Astrocyte (in vitro differentiated cells and primary cell): ENCODE results near the gene FBP1. TPM values are rescaled to one million over a fixed set of nuclear protein-coding genes. Genes with fewer than 3 reads are reported as not detected.
"Not testable (repeated sequence)": the region's sequence is repeated elsewhere in the genome, so short reads cannot be mapped to it uniquely, and the experiment has no call there.

Experiments used
- DNase-seq: peaks from one replicate; pipeline ENCODE4 v3.0.0-alpha.2; 2010; ENCODE audit warnings: low read depth
- FAIRE-seq: peaks from 2 replicates; lab custom pipeline; 2011; peaks lifted over from hg19 to GRCh38; lab: Jason Lieb, UNC
- H2AFZ ChIP-seq: 2 replicates; pipeline ENCODE4 v1.6.0; 2012; ENCODE audit warnings: low read depth, low read length, inconsistent platforms
- H3K27ac ChIP-seq: 2 replicates; pipeline ENCODE4 v1.5.1; 2011; ENCODE audit warnings: low read depth, low read length, inconsistent platforms
- H3K27me3 ChIP-seq: 2 replicates; pipeline ENCODE4 v1.6.0; 2011; ENCODE audit warnings: low read length, inconsistent platforms; ENCODE audit not compliant: insufficient read depth
- H3K36me3 ChIP-seq: 2 replicates; pipeline ENCODE4 v1.5.1; 2011; ENCODE audit warnings: low read length, inconsistent platforms; ENCODE audit not compliant: insufficient read depth
- H3K4me1 ChIP-seq: 2 replicates; pipeline ENCODE4 v1.5.1; 2011; ENCODE audit warnings: low read length, inconsistent platforms; ENCODE audit not compliant: insufficient read depth
- H3K4me2 ChIP-seq: 2 replicates; pipeline ENCODE4 v1.6.0; 2012; ENCODE audit warnings: low read length, inconsistent platforms
- H3K4me3 ChIP-seq: 2 replicates; pipeline ENCODE4 v1.5.1; 2011; ENCODE audit warnings: low read depth, mild to moderate bottlenecking, low read length, inconsistent platforms; ENCODE audit not compliant: insufficient read depth
- H3K79me2 ChIP-seq: 2 replicates; pipeline ENCODE4 v1.6.0; 2012; ENCODE audit warnings: mild to moderate bottlenecking, low read length, inconsistent platforms; ENCODE audit not compliant: insufficient read depth
- H3K9ac ChIP-seq: 2 replicates; pipeline ENCODE4 v1.6.0; 2012; ENCODE audit warnings: mild to moderate bottlenecking, low read length, inconsistent platforms
- H3K9me3 ChIP-seq: 2 replicates; pipeline ENCODE4 v1.5.1; 2012; ENCODE audit warnings: low read depth, mild to moderate bottlenecking, low read length, inconsistent platforms; ENCODE audit not compliant: insufficient read depth
- H4K20me1 ChIP-seq: 2 replicates; pipeline ENCODE4 v1.6.0; 2012; ENCODE audit warnings: low read length, inconsistent platforms; ENCODE audit not compliant: insufficient read depth
- H3K27ac Mint-ChIP-seq: one replicate; pipeline ENCODE4 v1.8.0; 2021; ENCODE audit warnings: mild to moderate bottlenecking, mixed read lengths; ENCODE audit not compliant: unreplicated experiment
- H3K27me3 Mint-ChIP-seq: one replicate; pipeline ENCODE4 v1.8.0; 2021; ENCODE audit warnings: low read depth, mixed read lengths; ENCODE audit not compliant: unreplicated experiment
- H3K36me3 Mint-ChIP-seq: one replicate; pipeline ENCODE4 v1.8.0; 2021; ENCODE audit warnings: low read depth, mixed read lengths; ENCODE audit not compliant: unreplicated experiment
- H3K4me1 Mint-ChIP-seq: one replicate; pipeline ENCODE4 v1.8.0; 2021; ENCODE audit warnings: low read depth, mixed read lengths; ENCODE audit not compliant: unreplicated experiment
- H3K4me3 Mint-ChIP-seq: one replicate; pipeline ENCODE4 v1.8.0; 2021; ENCODE audit warnings: mild to moderate bottlenecking, moderate library complexity, mixed read lengths; ENCODE audit not compliant: unreplicated experiment
- H3K9me3 Mint-ChIP-seq: one replicate; pipeline ENCODE4 v1.8.0; 2021; ENCODE audit warnings: mild to moderate bottlenecking, mixed read lengths; ENCODE audit not compliant: unreplicated experiment
- CTCF ChIP-seq: IDR thresholded peaks from 2 replicates; pipeline ENCODE4 v1.5.1; 2011; ENCODE audit warnings: low read depth, mild to moderate bottlenecking, inconsistent platforms, low read length, moderate library complexity; ENCODE audit not compliant: insufficient read depth
- EZH2 ChIP-seq: IDR thresholded peaks from 2 replicates; pipeline ENCODE4 v1.6.1; 2012; ENCODE audit warnings: mild to moderate bottlenecking, low read length, inconsistent platforms; ENCODE audit not compliant: insufficient read depth
- total RNA-seq: library from RNA; stranded (reverse); gene quantifications from 2 replicates; pipeline ENCODE4 v1.2.1, GENCODE V29; 2021

FBP1 gene
- total RNA-seq, 1 donor from 2014 or later, result 0.25 TPM

- Histone ChIP-seq H3K4me1 (no peaks in the 10 kb centered on the region), H3K27me3 (peaks cover 3% of the 10 kb centered on the region), H3K4me2 (no peak overlapping the region), H3K9me3 (no peaks in the 10 kb centered on the region), H4K20me1 (no peaks in the 10 kb centered on the region), H3K9ac (no peak overlapping the region), H3K36me3 (no peaks in the 10 kb centered on the region), H3K79me2 (no peaks in the 10 kb centered on the region), H3K4me3 (no peak overlapping the region), H2AFZ (no peak overlapping the region), H3K27ac (no peak overlapping the region)
- TF ChIP-seq CTCF, result no peak
- no peak for TF ChIP-seq EZH2
- Mint-ChIP-seq H3K4me3 (no peak overlapping the region), H3K27me3 (peaks cover 15% of the 10 kb centered on the region), H3K9me3 (peaks cover 2% of the 10 kb centered on the region), H3K27ac (no peak overlapping the region), H3K36me3 (no peaks in the 10 kb centered on the region), H3K4me1 (no peaks in the 10 kb centered on the region)
- DNase-seq (no peak), FAIRE-seq (no peak)
Observed at GRCh38 chr9:94567271-94567670, 72.0 kb downstream of the FBP1 start.

GRCh38 chr9:94566550-94566949 lies 72.8 kb downstream of the FBP1 start:
- Histone ChIP-seq H3K9ac (no peak overlapping the region), H3K4me1 (no peaks in the 10 kb centered on the region), H3K4me3 (no peak overlapping the region), H3K27me3 (peaks cover 3% of the 10 kb centered on the region), H3K4me2 (no peak overlapping the region), H4K20me1 (no peaks in the 10 kb centered on the region), H3K79me2 (no peaks in the 10 kb centered on the region), H2AFZ (no peak overlapping the region), H3K9me3 (peaks cover 1% of the 10 kb centered on the region), H3K27ac (no peak overlapping the region), H3K36me3 (no peaks in the 10 kb centered on the region)
- no peak for TF ChIP-seq EZH2
- Mint-ChIP-seq H3K9me3 (peaks cover 2% of the 10 kb centered on the region), H3K36me3 (no peaks in the 10 kb centered on the region), H3K4me3 (no peak overlapping the region), H3K4me1 (no peaks in the 10 kb centered on the region), H3K27ac (no peak overlapping the region), H3K27me3 (peaks cover 8% of the 10 kb centered on the region)
- DNase-seq (no peak), FAIRE-seq (no peak)

GRCh38 chr9:94564279-94564678 lies 75.0 kb downstream of the FBP1 start:
- H2AFZ ChIP-seq, H3K9me3 ChIP-seq, H3K79me2 ChIP-seq, H3K4me2 ChIP-seq, H3K36me3 Mint-ChIP-seq, H3K27ac Mint-ChIP-seq, H3K9me3 Mint-ChIP-seq, H3K36me3 ChIP-seq, H3K27me3 Mint-ChIP-seq, FAIRE-seq, H3K4me3 ChIP-seq, H3K4me1 ChIP-seq, H3K27ac ChIP-seq, H3K27me3 ChIP-seq, DNase-seq, H3K9ac ChIP-seq, H3K4me1 Mint-ChIP-seq, H3K4me3 Mint-ChIP-seq, H4K20me1 ChIP-seq: not testable (repeated sequence)

GRCh38 chr9:94563548-94563947 lies 75.8 kb downstream of the FBP1 start:
- H3K36me3 Mint-ChIP-seq, result no peaks in the 10 kb centered on the region
- no peak overlapping the region for H3K9ac ChIP-seq
- H3K4me2 ChIP-seq, result no peak overlapping the region
- no peak overlapping the region for H3K27ac ChIP-seq
- DNase-seq (no peak), FAIRE-seq (no peak)
- TF ChIP-seq EZH2, result no peak
- no peak for TF ChIP-seq CTCF
- peaks cover 2% of the 10 kb centered on the region for H3K9me3 ChIP-seq
- no peaks in the 10 kb centered on the region for H3K4me1 Mint-ChIP-seq
- no peaks in the 10 kb centered on the region for H3K27me3 Mint-ChIP-seq
- H2AFZ ChIP-seq, result no peak overlapping the region
- H3K9me3 Mint-ChIP-seq, result peaks cover 2% of the 10 kb centered on the region
- H3K4me1 ChIP-seq, result no peaks in the 10 kb centered on the region
- H3K4me3 Mint-ChIP-seq, result no peak overlapping the region
- no peaks in the 10 kb centered on the region for H3K36me3 ChIP-seq
- H4K20me1 ChIP-seq, result no peaks in the 10 kb centered on the region
- H3K27ac Mint-ChIP-seq, result no peak overlapping the region
- no peaks in the 10 kb centered on the region for H3K79me2 ChIP-seq
- no peak overlapping the region for H3K4me3 ChIP-seq
- no peaks in the 10 kb centered on the region for H3K27me3 ChIP-seq
